GM23338 (cell line): ENCODE measurements around the gene RNF212B.

Experiments
- CREB1 ChIP-seq: fragments of 250-450 bp; sonication (Bioruptor Pico); IDR thresholded peaks from 2 replicates; pipeline ENCODE4 v1.5.0; 2020; ENCODE audit warnings: low read depth, mild to moderate bottlenecking, moderate library complexity
- EZH2 ChIP-seq: fragments of 200-600 bp; sonication (generic); IDR thresholded peaks from one replicate; pipeline ENCODE4 v1.8.0; 2017; ENCODE audit warnings: antibody characterized with exemption, mild to moderate bottlenecking, low read depth; ENCODE audit not compliant: unreplicated experiment
- EZH2phosphoT487 ChIP-seq: fragments of 200-600 bp; sonication (generic); IDR thresholded peaks from one replicate; pipeline ENCODE4 v1.8.1; 2018; ENCODE audit warnings: antibody characterized with exemption; ENCODE audit not compliant: unreplicated experiment
- JUNB ChIP-seq: IDR thresholded peaks from one replicate; pipeline ENCODE4 v1.6.1; 2016; ENCODE audit warnings: antibody characterized with exemption; ENCODE audit not compliant: unreplicated experiment
- NANOG ChIP-seq: IDR thresholded peaks from 2 replicates; pipeline ENCODE4 v1.6.1; 2016; ENCODE audit warnings: antibody characterized with exemption, borderline replicate concordance
- POLR2AphosphoS5 ChIP-seq: IDR thresholded peaks from 2 replicates; pipeline ENCODE4 v1.6.1; 2016; ENCODE audit warnings: antibody characterized with exemption, low read depth
- STAT1 ChIP-seq: IDR thresholded peaks from one replicate; pipeline ENCODE4 v1.6.1; 2016; ENCODE audit warnings: antibody characterized with exemption; ENCODE audit not compliant: unreplicated experiment
- ZNF114 ChIP-seq: fragments of 250-450 bp; sonication (Bioruptor Pico); IDR thresholded peaks from 2 replicates; pipeline ENCODE4 v1.5.0; 2020; ENCODE audit warnings: mild to moderate bottlenecking, moderate library complexity
- ZNF331 ChIP-seq: fragments of 250-450 bp; sonication (Bioruptor Pico); IDR thresholded peaks from 2 replicates; pipeline ENCODE4 v1.5.0; 2020; ENCODE audit warnings: low read depth, mild to moderate bottlenecking, moderate library complexity
- TF ChIP-seq, protein P1 (sequence below), 2 experiments: fragments of 200-600 bp in 1 of 2; sonication (generic) in 1 of 2; conservative IDR thresholded peaks; 2 replicates each; pipeline versions ENCODE4 v1.5.1 to v1.6.1; 2016 to 2017; ENCODE audit warnings: antibody characterized with exemption in 2 of 2, low read depth in 2 of 2, mild to moderate bottlenecking in 2 of 2, moderate library complexity in 1 of 2
- TF ChIP-seq, protein P2 (sequence below): IDR thresholded peaks from one replicate; pipeline ENCODE4 v1.6.1; 2018; ENCODE audit warnings: antibody characterized with exemption; ENCODE audit not compliant: unreplicated experiment
- TF ChIP-seq, protein P3 (sequence below): IDR thresholded peaks from 2 replicates; pipeline ENCODE4 v1.6.1; 2016; ENCODE audit warnings: antibody characterized with exemption
- TF ChIP-seq, protein P4 (sequence below): fragments of 250-450 bp; sonication (Bioruptor Pico); IDR thresholded peaks from 2 replicates; pipeline ENCODE4 v1.5.0; 2020; ENCODE audit warnings: mild to moderate bottlenecking, moderate library complexity

DNA sequence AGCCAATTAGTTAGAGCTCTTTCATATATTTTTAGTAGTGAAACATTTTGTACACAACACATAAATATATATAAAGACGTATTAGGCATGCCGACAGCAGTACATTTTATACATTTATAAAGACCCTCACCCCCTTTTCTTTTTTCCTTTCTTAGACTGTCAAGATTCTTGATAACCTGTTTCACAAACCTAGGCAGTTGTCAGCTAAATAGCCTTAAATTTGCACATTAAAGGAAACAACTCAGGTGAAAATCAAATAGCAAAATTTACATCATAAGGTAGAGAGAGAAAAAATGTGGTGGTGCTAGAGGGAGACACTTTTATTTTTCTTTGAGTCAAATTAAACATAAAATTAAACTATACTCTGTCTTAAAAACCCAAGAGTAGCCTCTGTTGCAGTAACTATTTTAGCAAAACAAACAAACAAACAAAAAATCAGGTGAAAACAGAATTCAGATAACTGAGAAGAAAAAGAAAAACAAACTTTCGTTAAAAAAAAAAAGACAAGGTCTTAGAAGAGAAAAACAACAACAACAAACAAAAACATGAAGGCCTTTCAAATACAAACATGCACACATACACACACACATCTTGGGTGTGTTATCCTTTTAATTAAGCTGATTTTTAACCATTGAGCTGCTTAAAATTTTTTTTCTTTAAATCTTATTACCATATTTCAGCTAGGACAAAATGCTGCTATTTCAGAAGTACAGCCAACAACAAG lies 31.2 kb upstream of the RNF212B start:
- no peak for TF ChIP-seq POLR2AphosphoS5
- TF ChIP-seq, protein P1, sequence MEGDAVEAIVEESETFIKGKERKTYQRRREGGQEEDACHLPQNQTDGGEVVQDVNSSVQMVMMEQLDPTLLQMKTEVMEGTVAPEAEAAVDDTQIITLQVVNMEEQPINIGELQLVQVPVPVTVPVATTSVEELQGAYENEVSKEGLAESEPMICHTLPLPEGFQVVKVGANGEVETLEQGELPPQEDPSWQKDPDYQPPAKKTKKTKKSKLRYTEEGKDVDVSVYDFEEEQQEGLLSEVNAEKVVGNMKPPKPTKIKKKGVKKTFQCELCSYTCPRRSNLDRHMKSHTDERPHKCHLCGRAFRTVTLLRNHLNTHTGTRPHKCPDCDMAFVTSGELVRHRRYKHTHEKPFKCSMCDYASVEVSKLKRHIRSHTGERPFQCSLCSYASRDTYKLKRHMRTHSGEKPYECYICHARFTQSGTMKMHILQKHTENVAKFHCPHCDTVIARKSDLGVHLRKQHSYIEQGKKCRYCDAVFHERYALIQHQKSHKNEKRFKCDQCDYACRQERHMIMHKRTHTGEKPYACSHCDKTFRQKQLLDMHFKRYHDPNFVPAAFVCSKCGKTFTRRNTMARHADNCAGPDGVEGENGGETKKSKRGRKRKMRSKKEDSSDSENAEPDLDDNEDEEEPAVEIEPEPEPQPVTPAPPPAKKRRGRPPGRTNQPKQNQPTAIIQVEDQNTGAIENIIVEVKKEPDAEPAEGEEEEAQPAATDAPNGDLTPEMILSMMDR (conservative IDR thresholded peaks at IDR 0.05; ENCODE audit: low read depth in 2 of 2): no peak
- TF ChIP-seq, protein P2, sequence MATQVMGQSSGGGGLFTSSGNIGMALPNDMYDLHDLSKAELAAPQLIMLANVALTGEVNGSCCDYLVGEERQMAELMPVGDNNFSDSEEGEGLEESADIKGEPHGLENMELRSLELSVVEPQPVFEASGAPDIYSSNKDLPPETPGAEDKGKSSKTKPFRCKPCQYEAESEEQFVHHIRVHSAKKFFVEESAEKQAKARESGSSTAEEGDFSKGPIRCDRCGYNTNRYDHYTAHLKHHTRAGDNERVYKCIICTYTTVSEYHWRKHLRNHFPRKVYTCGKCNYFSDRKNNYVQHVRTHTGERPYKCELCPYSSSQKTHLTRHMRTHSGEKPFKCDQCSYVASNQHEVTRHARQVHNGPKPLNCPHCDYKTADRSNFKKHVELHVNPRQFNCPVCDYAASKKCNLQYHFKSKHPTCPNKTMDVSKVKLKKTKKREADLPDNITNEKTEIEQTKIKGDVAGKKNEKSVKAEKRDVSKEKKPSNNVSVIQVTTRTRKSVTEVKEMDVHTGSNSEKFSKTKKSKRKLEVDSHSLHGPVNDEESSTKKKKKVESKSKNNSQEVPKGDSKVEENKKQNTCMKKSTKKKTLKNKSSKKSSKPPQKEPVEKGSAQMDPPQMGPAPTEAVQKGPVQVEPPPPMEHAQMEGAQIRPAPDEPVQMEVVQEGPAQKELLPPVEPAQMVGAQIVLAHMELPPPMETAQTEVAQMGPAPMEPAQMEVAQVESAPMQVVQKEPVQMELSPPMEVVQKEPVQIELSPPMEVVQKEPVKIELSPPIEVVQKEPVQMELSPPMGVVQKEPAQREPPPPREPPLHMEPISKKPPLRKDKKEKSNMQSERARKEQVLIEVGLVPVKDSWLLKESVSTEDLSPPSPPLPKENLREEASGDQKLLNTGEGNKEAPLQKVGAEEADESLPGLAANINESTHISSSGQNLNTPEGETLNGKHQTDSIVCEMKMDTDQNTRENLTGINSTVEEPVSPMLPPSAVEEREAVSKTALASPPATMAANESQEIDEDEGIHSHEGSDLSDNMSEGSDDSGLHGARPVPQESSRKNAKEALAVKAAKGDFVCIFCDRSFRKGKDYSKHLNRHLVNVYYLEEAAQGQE: no peak
- TF ChIP-seq EZH2: no peak
- TF ChIP-seq JUNB: no peak
- no peak for TF ChIP-seq CREB1 (CRISPR knock-in tag)
- TF ChIP-seq STAT1: no peak
- TF ChIP-seq ZNF114 (CRISPR knock-in tag): no peak
- TF ChIP-seq ZNF331 (CRISPR knock-in tag): no peak
- no peak for TF ChIP-seq EZH2phosphoT487
- TF ChIP-seq, protein P3, sequence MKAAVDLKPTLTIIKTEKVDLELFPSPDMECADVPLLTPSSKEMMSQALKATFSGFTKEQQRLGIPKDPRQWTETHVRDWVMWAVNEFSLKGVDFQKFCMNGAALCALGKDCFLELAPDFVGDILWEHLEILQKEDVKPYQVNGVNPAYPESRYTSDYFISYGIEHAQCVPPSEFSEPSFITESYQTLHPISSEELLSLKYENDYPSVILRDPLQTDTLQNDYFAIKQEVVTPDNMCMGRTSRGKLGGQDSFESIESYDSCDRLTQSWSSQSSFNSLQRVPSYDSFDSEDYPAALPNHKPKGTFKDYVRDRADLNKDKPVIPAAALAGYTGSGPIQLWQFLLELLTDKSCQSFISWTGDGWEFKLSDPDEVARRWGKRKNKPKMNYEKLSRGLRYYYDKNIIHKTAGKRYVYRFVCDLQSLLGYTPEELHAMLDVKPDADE: no peak
- peak; percentile 40; the same call in 1 of the 2 replicates for TF ChIP-seq NANOG
- TF ChIP-seq, protein P4, sequence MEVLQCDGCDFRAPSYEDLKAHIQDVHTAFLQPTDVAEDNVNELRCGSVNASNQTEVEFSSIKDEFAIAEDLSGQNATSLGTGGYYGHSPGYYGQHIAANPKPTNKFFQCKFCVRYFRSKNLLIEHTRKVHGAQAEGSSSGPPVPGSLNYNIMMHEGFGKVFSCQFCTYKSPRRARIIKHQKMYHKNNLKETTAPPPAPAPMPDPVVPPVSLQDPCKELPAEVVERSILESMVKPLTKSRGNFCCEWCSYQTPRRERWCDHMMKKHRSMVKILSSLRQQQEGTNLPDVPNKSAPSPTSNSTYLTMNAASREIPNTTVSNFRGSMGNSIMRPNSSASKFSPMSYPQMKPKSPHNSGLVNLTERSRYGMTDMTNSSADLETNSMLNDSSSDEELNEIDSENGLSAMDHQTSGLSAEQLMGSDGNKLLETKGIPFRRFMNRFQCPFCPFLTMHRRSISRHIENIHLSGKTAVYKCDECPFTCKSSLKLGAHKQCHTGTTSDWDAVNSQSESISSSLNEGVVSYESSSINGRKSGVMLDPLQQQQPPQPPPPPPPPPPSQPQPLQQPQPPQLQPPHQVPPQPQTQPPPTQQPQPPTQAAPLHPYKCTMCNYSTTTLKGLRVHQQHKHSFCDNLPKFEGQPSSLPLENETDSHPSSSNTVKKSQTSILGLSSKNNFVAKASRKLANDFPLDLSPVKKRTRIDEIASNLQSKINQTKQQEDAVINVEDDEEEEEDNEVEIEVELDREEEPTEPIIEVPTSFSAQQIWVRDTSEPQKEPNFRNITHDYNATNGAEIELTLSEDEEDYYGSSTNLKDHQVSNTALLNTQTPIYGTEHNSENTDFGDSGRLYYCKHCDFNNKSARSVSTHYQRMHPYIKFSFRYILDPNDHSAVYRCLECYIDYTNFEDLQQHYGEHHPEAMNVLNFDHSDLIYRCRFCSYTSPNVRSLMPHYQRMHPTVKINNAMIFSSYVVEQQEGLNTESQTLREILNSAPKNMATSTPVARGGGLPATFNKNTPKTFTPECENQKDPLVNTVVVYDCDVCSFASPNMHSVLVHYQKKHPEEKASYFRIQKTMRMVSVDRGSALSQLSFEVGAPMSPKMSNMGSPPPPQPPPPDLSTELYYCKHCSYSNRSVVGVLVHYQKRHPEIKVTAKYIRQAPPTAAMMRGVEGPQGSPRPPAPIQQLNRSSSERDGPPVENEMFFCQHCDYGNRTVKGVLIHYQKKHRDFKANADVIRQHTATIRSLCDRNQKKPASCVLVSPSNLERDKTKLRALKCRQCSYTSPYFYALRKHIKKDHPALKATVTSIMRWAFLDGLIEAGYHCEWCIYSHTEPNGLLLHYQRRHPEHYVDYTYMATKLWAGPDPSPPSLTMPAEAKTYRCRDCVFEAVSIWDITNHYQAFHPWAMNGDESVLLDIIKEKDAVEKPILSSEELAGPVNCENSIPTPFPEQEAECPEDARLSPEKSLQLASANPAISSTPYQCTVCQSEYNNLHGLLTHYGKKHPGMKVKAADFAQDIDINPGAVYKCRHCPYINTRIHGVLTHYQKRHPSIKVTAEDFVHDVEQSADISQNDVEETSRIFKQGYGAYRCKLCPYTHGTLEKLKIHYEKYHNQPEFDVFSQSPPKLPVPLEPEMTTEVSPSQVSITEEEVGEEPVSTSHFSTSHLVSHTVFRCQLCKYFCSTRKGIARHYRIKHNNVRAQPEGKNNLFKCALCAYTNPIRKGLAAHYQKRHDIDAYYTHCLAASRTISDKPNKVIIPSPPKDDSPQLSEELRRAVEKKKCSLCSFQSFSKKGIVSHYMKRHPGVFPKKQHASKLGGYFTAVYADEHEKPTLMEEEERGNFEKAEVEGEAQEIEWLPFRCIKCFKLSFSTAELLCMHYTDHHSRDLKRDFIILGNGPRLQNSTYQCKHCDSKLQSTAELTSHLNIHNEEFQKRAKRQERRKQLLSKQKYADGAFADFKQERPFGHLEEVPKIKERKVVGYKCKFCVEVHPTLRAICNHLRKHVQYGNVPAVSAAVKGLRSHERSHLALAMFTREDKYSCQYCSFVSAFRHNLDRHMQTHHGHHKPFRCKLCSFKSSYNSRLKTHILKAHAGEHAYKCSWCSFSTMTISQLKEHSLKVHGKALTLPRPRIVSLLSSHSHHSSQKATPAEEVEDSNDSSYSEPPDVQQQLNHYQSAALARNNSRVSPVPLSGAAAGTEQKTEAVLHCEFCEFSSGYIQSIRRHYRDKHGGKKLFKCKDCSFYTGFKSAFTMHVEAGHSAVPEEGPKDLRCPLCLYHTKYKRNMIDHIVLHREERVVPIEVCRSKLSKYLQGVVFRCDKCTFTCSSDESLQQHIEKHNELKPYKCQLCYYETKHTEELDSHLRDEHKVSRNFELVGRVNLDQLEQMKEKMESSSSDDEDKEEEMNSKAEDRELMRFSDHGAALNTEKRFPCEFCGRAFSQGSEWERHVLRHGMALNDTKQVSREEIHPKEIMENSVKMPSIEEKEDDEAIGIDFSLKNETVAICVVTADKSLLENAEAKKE (CRISPR knock-in tag): no peak
